SKM-1 (cell line): ENCODE results near the gene ADPRH.
"Not testable (repeated sequence)": the region's sequence is repeated elsewhere in the genome, so short reads cannot be mapped to it uniquely, and the experiment has no call there.

ENCODE experiments used
- DNase-seq: peaks from one replicate; lab custom pipeline; 2025; ENCODE audit not compliant: unreplicated experiment; lab: John Stamatoyannopoulos, UW

The ADPRH gene

GRCh38 chr3:119559441-119559963 is 19.8 kb upstream of the ADPRH start, which contains the start of gene CD80:
Gene CD80, minus strand, starts transcription at chr3:119559614. Its CDS starts 1,886 bp downstream, at chr3:119557728.
- peak; percentile 72 for DNase-seq

GRCh38 chr3:119560160-119560559 is 19.1 kb upstream of the ADPRH start:
- no peak for DNase-seq

- DNase-seq = peak; percentile 71
Observed at GRCh38 chr3:119562307-119562961, 16.9 kb upstream of the ADPRH start.

- DNase-seq = not testable (repeated sequence)
Observed at GRCh38 chr3:119563334-119563733, 16.0 kb upstream of the ADPRH start.

GRCh38 chr3:119569156-119569555 is 10.1 kb upstream of the ADPRH start:
- DNase-seq = no peak

- DNase-seq = no peak
Observed at GRCh38 chr3:119570229-119570628, 9.1 kb upstream of the ADPRH start.

- no peak for DNase-seq
Observed at GRCh38 chr3:119571230-119571629, 8.1 kb upstream of the ADPRH start.

- no peak for DNase-seq
Observed at GRCh38 chr3:119571688-119572087, 7.6 kb upstream of the ADPRH start.

- DNase-seq = no peak
Observed at GRCh38 chr3:119575507-119575906, 3.8 kb upstream of the ADPRH start.

- no peak for DNase-seq
Observed at GRCh38 chr3:119580067-119580760, 922 bp downstream of the ADPRH start.

GRCh38 chr3:119582178-119582577 is 2.9 kb downstream of the ADPRH start:
- DNase-seq = no peak

- DNase-seq = no peak
Observed at GRCh38 chr3:119585208-119585607, 5.9 kb downstream of the ADPRH start.

GRCh38 chr3:119585856-119586570 is 6.7 kb downstream of the ADPRH start:
- DNase-seq = no peak

- no peak for DNase-seq
Observed at GRCh38 chr3:119586733-119587172, 7.5 kb downstream of the ADPRH start.

- DNase-seq = peak; percentile 26
Observed at GRCh38 chr3:119588112-119588511, 8.8 kb downstream of the ADPRH start.

GRCh38 chr3:119589102-119589773 is 9.9 kb downstream of the ADPRH start:
- DNase-seq = no peak

GRCh38 chr3:119590706-119591105 is 11.4 kb downstream of the ADPRH start:
- no peak for DNase-seq

- no peak for DNase-seq
Observed at GRCh38 chr3:119592861-119593260, 13.6 kb downstream of the ADPRH start.

- no peak for DNase-seq
Observed at GRCh38 chr3:119594066-119594465, 14.8 kb downstream of the ADPRH start.

GRCh38 chr3:119594929-119595328 is 15.6 kb downstream of the ADPRH start:
- not testable (repeated sequence) for DNase-seq
